GM12878 (cell line): ENCODE data around the gene YIF1B.

Source experiments
- ATF3 ChIP-seq: IDR thresholded peaks from 2 replicates; pipeline ENCODE4 v1.6.1; 2011; ENCODE audit warnings: low read depth, mild to moderate bottlenecking, low read length, moderate library complexity, borderline replicate concordance; ENCODE audit errors: extremely low read depth
- BCLAF1 ChIP-seq: fragments of 450-650 bp; IDR thresholded peaks from 2 replicates; pipeline ENCODE4 v1.6.1; 2017; ENCODE audit warnings: antibody characterized with exemption, mild to moderate bottlenecking, moderate library complexity
- CTCF ChIP-seq, 3 experiments: IDR thresholded peaks in 2 of 3; conservative IDR thresholded peaks in 1 of 3; 2 replicates each; pipeline ENCODE4 v1.5.1; 2011; ENCODE audit warnings: low read depth in 3 of 3, low read length in 3 of 3, mild to moderate bottlenecking in 3 of 3, control low read depth in 2 of 3, moderate library complexity in 2 of 3, inconsistent platforms in 1 of 3, mixed read lengths in 1 of 3; ENCODE audit not compliant: control insufficient read depth in 2 of 3, insufficient read depth in 1 of 3; ENCODE audit errors: extremely low read depth in 1 of 3
- EP300 ChIP-seq, 2 experiments: fragments of 150-350 bp in 1 of 2; IDR thresholded peaks; 2 replicates each; pipeline ENCODE4 v1.6.1; 2011 to 2012; ENCODE audit warnings: low read depth in 2 of 2, low read length in 2 of 2, borderline replicate concordance in 1 of 2, improper control_type of control experiment in 1 of 2, inconsistent platforms in 1 of 2; ENCODE audit not compliant: control insufficient read depth in 1 of 2
- EZH2 ChIP-seq: IDR thresholded peaks from 2 replicates; pipeline ENCODE4 v1.6.1; 2012; ENCODE audit warnings: low read depth, mild to moderate bottlenecking, control low read depth, inconsistent platforms, low read length, borderline replicate concordance; ENCODE audit not compliant: control insufficient read depth
- MLLT1 ChIP-seq: fragments of 450-650 bp; IDR thresholded peaks from 2 replicates; pipeline ENCODE4 v1.6.1; 2016; ENCODE audit warnings: mild to moderate bottlenecking
- NRF1 ChIP-seq: conservative IDR thresholded peaks from 2 replicates; pipeline ENCODE4 v1.6.1; 2011; ENCODE audit warnings: mild to moderate bottlenecking, low read depth, low read length, improper control_type of control experiment
- YY1 ChIP-seq: IDR thresholded peaks from 2 replicates; pipeline ENCODE4 v1.6.1; 2011; ENCODE audit warnings: low read depth, mild to moderate bottlenecking, low read length
- ZNF24 ChIP-seq: fragments of 450-650 bp; IDR thresholded peaks from 2 replicates; pipeline ENCODE4 v1.6.1; 2017; ENCODE audit warnings: antibody characterized with exemption, mild to moderate bottlenecking
- ZNF274 ChIP-seq: IDR thresholded peaks from one replicate; pipeline ENCODE4 v1.8.0; 2011; ENCODE audit not compliant: insufficient read length, insufficient read depth

GRCh38 chr19:38262585-38263268, 53.0 kb downstream of the YIF1B start:
- no peak for TF ChIP-seq YY1
- TF ChIP-seq ATF3 = no peak
- TF ChIP-seq NRF1 = no peak
- no peak for TF ChIP-seq MLLT1
- TF ChIP-seq CTCF (IDR thresholded peaks at IDR 0.05 in 2 of 3, conservative IDR thresholded peaks at IDR 0.05 in 1 of 3; ENCODE audit: control insufficient read depth in 2 of 3, extremely low read depth in 1 of 3, insufficient read depth in 1 of 3, low read depth in 3 of 3, low read length in 3 of 3) = no peak
- TF ChIP-seq ZNF274 = no peak
- no peak for TF ChIP-seq EZH2
- TF ChIP-seq ZNF24 = no peak
- no peak for TF ChIP-seq EP300 (IDR thresholded peaks at IDR 0.05; ENCODE audit: borderline replicate concordance in 1 of 2, control insufficient read depth in 1 of 2, low read depth in 2 of 2, low read length in 2 of 2)
- no peak for TF ChIP-seq BCLAF1
